ENCODE measurements around the gene RHOB.
"Not testable (repeated sequence)": the region's sequence is repeated elsewhere in the genome, so short reads cannot be mapped to it uniquely, and the experiment has no call there.

Gene RHOB

DNA sequence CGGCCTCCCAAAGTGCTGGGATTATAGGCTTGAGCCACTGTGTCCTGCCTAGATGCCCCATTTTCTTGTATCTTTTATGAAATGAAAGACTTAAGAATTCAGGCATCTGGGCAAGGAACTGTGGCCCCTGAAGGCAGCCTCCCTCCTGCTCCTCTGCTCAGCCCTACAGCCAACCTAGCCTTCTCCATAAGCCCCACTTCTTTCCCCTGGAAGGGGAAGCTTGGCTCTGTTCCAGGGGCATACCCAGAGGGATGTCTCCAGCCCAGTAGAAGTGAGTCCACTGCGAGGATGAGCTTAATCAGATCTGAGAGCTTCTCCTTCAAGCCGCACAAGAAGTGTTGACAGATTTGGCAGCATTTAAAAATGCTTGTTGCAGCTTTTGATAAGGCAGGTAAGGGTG is 39.7 kb downstream of the RHOB start:
- H3K9me3 ChIP-seq (replicated peaks in 1 of 11): no peaks in the 10 kb centered on the region
- no peak overlapping the region for H3K4me3 ChIP-seq
- H3K27me3 ChIP-seq: peaks cover 0 to 14% (median 3%) of the 10 kb centered on the region in 11 experiments; a peak in 8 of 22 replicates
- H3K4me1 ChIP-seq: peaks cover 9 to 20% (median 13%) of the 10 kb centered on the region in 10 experiments; a peak in 17 of 20 replicates
- no peak overlapping the region for H3K4me2 ChIP-seq
- H4K20me1 ChIP-seq: peaks cover 0 to 4% (median 0%) of the 10 kb centered on the region in 11 experiments; a peak in 2 of 22 replicates
- no peak overlapping the region for H3K9ac ChIP-seq
- TF ChIP-seq Cebpa-rat (IDR thresholded peaks at IDR 0.05): no peak
- H3K27ac ChIP-seq: no peak overlapping the region
- H3K36me3 ChIP-seq: no peaks in the 10 kb centered on the region

DNA sequence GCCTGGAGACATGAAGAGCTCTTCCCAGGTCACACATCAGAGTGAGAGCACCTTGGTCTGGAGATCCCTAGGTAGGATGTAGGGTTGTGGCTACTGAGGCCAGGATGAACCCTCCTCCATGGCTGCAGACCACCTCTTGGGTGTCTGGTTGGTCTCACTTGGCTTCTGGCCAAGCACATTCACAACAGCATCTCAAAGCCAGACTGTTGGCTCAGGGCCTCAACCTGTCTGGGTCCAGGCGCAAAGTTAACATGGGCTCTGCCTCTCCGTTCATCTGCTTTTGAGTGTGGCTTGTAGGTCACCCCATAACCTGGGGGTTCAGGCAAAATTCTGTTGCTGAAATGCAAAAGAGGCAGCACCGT is 40.1 kb downstream of the RHOB start:
- H3K4me1 ChIP-seq: peaks cover 10 to 24% (median 18%) of the 10 kb centered on the region in 10 experiments; a peak in 19 of 20 replicates
- H3K9ac ChIP-seq: no peak overlapping the region
- no peaks in the 10 kb centered on the region for H3K36me3 ChIP-seq
- H3K4me3 ChIP-seq: no peak overlapping the region
- H4K20me1 ChIP-seq: peaks cover 0 to 4% (median 0%) of the 10 kb centered on the region in 11 experiments; a peak in 2 of 22 replicates
- H3K9me3 ChIP-seq (replicated peaks in 1 of 11): no peaks in the 10 kb centered on the region
- no peak for TF ChIP-seq Cebpa-rat (IDR thresholded peaks at IDR 0.05)
- H3K27ac ChIP-seq: no peak overlapping the region
- peaks cover 0 to 17% (median 3%) of the 10 kb centered on the region in 11 experiments; a peak in 8 of 22 replicates for H3K27me3 ChIP-seq
- H3K4me2 ChIP-seq: no peak overlapping the region

DNA sequence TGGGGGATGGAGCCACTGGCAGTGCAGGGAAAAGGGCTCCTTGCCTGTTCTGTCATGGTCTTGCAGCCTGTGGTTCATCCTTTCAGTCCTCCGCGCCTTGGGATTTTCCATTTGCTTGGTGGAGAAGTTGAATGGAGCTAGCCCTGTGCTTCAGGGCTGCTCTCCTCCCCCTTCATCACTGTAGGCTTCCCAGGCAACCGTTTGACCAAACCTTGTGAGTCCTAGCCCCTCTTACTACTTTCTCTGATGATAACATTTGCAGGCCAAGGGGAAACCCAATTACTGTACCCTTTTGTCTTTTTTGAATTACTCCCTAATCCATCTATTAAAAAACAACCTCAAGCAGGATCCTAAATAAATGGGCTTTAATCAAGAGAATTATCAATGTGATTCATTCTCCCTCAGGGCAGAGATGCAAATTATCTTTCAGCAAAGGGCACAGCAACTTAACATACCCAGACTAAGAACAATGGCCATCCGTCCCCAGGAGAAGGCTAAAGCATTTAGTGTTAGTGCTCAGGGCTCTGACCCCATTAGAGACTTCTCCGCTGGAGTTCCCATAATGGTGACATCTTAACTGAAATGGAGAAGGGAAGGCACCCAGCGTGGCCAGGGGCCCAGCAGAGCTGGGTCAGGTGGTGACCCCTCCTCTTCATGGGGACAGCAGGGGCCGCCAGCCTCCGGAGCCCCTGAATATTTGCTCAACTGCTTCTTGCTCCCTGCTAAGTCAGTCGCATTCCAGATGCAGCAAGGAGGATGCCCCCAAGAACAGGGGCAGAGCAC is 40.7 kb downstream of the RHOB start:
- no peak for TF ChIP-seq Cebpa-rat (IDR thresholded peaks at IDR 0.05)
- no peak overlapping the region for H3K4me2 ChIP-seq
- H4K20me1 ChIP-seq: peaks cover 0 to 4% (median 0%) of the 10 kb centered on the region in 11 experiments; a peak in 2 of 22 replicates
- no peaks in the 10 kb centered on the region for H3K36me3 ChIP-seq
- peaks cover 0 to 21% (median 3%) of the 10 kb centered on the region in 11 experiments; a peak in 8 of 22 replicates for H3K27me3 ChIP-seq
- H3K9me3 ChIP-seq (replicated peaks in 1 of 11): no peaks in the 10 kb centered on the region
- peaks cover 10 to 26% (median 22%) of the 10 kb centered on the region in 10 experiments; a peak in 19 of 20 replicates for H3K4me1 ChIP-seq
- H3K4me3 ChIP-seq: no peak overlapping the region
- H3K9ac ChIP-seq: no peak overlapping the region
- no peak overlapping the region for H3K27ac ChIP-seq

GRCh38 chr2:20488201-20488641 is 41.3 kb downstream of the RHOB start:
- Histone ChIP-seq H3K9me3 (replicated peaks in 1 of 11) (no peaks in the 10 kb centered on the region), H3K4me3 (no peak overlapping the region), H3K4me1 (peaks cover 10 to 26% (median 19%) of the 10 kb centered on the region in 10 experiments; a peak in 19 of 20 replicates), H3K27me3 (peaks cover 0 to 21% (median 3%) of the 10 kb centered on the region in 11 experiments; a peak in 8 of 22 replicates), H3K4me2 (no peak overlapping the region), H4K20me1 (peaks cover 0 to 4% (median 0%) of the 10 kb centered on the region in 11 experiments; a peak in 2 of 22 replicates), H3K36me3 (no peaks in the 10 kb centered on the region), H3K27ac (no peak overlapping the region), H3K9ac (no peak overlapping the region)
- no peak for TF ChIP-seq Cebpa-rat (IDR thresholded peaks at IDR 0.05)

DNA sequence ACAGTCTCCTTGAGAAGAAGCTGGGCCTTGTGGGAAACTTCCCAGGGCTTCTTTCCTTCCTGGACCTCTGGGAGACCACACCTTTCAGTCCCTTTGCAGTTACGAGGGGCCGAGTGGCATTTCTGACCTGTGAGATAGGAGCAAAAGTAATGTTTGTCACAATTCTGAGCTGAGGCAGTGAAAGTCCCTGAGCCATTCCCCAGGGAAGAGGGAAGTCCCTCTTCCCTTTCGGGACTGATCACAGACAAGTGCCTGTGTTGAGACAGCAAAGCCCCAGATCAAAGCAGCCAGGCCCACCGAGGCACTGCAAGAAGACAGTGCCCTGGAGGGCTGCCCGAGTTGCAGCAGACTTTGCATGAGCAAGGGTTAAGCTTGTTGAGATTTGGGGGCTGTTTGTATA is 41.9 kb downstream of the RHOB start:
- peaks cover 0 to 4% (median 0%) of the 10 kb centered on the region in 11 experiments; a peak in 2 of 22 replicates for H4K20me1 ChIP-seq
- H3K27ac ChIP-seq: no peak overlapping the region
- no peak for TF ChIP-seq Cebpa-rat (IDR thresholded peaks at IDR 0.05)
- peaks cover 13 to 30% (median 19%) of the 10 kb centered on the region in 10 experiments for H3K4me1 ChIP-seq
- H3K27me3 ChIP-seq: peaks cover 0 to 21% (median 3%) of the 10 kb centered on the region in 11 experiments; a peak in 8 of 22 replicates
- H3K4me3 ChIP-seq: no peak overlapping the region
- no peaks in the 10 kb centered on the region for H3K9me3 ChIP-seq (replicated peaks in 1 of 11)
- H3K36me3 ChIP-seq: no peaks in the 10 kb centered on the region
- H3K4me2 ChIP-seq: peak overlapping the region in 8 of 11 experiments; percentile 18 to 58 (median 34); a peak in 11 of 22 replicates
- H3K9ac ChIP-seq: no peak overlapping the region

GRCh38 chr2:20490300-20491181 is 43.7 kb downstream of the RHOB start:
- H3K27ac ChIP-seq: no peak overlapping the region
- peaks cover 23 to 47% (median 33%) of the 10 kb centered on the region in 10 experiments for H3K4me1 ChIP-seq
- H3K36me3 ChIP-seq: no peaks in the 10 kb centered on the region
- no peaks in the 10 kb centered on the region for H3K9me3 ChIP-seq (replicated peaks in 1 of 11)
- peaks cover 0 to 21% (median 3%) of the 10 kb centered on the region in 11 experiments; a peak in 8 of 22 replicates for H3K27me3 ChIP-seq
- H4K20me1 ChIP-seq: peaks cover 0 to under 1% (median 0%) of the 10 kb centered on the region in 11 experiments; a peak in 2 of 22 replicates
- no peak overlapping the region for H3K4me3 ChIP-seq
- TF ChIP-seq Cebpa-rat (IDR thresholded peaks at IDR 0.05): no peak
- no peak overlapping the region for H3K9ac ChIP-seq
- peak overlapping the region in 1 of 11 experiments; percentile 15; a peak in 4 of 22 replicates for H3K4me2 ChIP-seq

DNA sequence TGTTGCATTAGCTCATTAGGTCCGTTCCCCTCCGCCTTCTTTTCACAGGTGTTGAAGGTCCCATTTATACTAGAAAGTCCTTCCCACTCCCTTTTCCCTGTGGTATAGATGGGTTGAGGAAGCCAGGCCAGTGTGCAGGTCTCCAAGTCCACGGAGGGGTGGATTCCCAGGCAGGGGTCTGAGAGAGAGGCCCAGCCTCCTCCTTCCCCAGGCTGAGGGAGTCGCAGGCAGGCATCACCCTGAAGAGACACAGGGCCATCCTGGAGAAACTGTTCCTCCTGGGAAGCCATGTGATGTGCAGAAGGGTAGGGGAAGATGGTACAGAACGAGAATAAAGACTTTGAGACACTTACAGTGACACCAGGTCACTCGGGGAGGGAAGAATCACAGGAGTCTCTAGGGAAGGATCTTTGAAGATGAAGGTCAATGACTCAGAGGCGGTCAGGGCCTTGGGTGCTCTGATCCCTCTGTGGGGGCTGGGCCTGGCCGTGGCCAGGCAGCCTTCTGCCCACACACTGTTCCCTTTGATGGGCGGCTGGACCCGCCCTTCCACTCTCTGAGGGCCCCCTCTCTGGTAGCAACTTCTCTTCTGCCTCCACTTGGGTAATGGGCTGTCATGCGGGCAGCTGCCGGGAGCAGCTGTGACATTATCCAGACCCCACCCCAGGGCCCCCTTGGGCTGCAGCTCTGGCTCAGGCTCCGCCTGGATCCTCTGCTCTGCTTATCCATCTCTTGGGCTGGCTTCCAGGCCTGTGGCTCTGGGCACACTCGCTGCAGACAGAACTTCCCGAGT is 45.1 kb downstream of the RHOB start:
- H4K20me1 ChIP-seq: no peaks in the 10 kb centered on the region; a peak in 1 of 22 replicates
- H3K4me1 ChIP-seq: peaks cover 23 to 53% (median 34%) of the 10 kb centered on the region in 10 experiments
- H3K9ac ChIP-seq: no peak overlapping the region
- no peaks in the 10 kb centered on the region for H3K9me3 ChIP-seq (replicated peaks in 1 of 11)
- no peaks in the 10 kb centered on the region for H3K36me3 ChIP-seq
- no peak overlapping the region for H3K27ac ChIP-seq
- H3K4me3 ChIP-seq: no peak overlapping the region
- peak overlapping the region in 10 of 11 experiments; percentile 8 to 62 (median 37); a peak in 16 of 22 replicates for H3K4me2 ChIP-seq
- TF ChIP-seq Cebpa-rat (IDR thresholded peaks at IDR 0.05): no peak
- peaks cover 0 to 30% (median 9%) of the 10 kb centered on the region in 11 experiments; a peak in 11 of 22 replicates for H3K27me3 ChIP-seq

GRCh38 chr2:20493095-20493494 is 46.2 kb downstream of the RHOB start:
- H3K9me3 ChIP-seq (replicated peaks in 1 of 11); H3K36me3 ChIP-seq; H3K4me3 ChIP-seq; H3K4me2 ChIP-seq; H3K9ac ChIP-seq; H4K20me1 ChIP-seq; H3K27ac ChIP-seq: not testable (repeated sequence)
- H3K27me3 ChIP-seq: peaks cover 0 to 31% (median 12%) of the 10 kb centered on the region in 11 experiments; a peak in 11 of 22 replicates
- H3K4me1 ChIP-seq: peaks cover 23 to 53% (median 34%) of the 10 kb centered on the region in 10 experiments

All from BLaER1 treated with 17β-estradiol and CSF1 and Interleukin-3, amounts not matched to agents 10 nM and 100 nM (cell line).